HG03103 (cell line): Measurements from ENCODE around the gene RBM23.

Source experiments
- ATAC-seq: cut with Tn5 transposase; IDR thresholded peaks from one replicate; pipeline ENCODE4 v1.9.1; 2021; ENCODE audit warnings: low read depth; ENCODE audit not compliant: unreplicated experiment

Gene RBM23

DNA sequence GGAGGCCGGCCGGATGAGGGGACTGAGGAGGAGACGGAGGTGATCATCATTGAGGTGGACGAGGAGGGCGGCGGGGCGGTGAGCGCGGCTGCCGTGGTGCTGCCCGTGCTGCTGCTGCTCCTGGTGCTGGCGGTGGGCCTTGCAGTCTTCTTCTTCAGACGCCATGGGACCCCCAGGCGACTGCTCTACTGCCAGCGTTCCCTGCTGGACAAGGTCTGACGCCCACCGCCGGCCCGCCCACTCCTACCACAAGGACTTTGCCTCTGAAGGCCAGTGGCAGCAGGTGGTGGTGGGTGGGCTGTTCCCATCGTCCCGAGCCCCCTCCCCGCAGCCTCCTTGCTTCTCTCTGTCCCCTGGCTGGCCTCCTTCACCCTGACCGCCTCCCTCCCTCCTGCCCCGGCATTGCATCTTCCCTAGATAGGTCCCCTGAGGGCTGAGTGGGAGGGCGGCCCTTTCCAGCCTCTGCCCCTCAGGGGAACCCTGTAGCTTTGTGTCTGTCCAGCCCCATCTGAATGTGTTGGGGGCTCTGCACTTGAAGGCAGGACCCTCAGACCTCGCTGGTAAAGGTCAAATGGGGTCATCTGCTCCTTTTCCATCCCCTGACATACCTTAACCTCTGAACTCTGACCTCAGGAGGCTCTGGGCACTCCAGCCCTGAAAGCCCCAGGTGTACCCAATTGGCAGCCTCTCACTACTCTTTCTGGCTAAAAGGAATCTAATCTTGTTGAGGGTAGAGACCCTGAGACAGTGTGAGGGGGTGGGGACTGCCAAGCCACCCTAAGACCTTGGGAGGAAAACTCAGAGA is 72.9 kb downstream of the RBM23 start:
- ATAC-seq = no peak

DNA sequence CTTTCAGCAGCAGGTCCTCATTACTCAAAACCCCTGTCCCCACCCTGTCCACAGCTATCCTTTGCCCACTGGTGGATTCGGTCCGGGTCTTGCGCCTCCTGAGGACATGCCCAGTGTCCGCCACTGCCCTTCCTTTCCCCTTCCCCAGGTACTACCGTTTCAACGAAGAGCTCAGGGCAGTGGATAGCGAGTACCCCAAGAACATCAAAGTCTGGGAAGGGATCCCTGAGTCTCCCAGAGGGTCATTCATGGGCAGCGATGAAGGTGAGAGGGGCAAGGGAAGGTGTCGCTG is 73.9 kb downstream of the RBM23 start:
- no peak for ATAC-seq

DNA sequence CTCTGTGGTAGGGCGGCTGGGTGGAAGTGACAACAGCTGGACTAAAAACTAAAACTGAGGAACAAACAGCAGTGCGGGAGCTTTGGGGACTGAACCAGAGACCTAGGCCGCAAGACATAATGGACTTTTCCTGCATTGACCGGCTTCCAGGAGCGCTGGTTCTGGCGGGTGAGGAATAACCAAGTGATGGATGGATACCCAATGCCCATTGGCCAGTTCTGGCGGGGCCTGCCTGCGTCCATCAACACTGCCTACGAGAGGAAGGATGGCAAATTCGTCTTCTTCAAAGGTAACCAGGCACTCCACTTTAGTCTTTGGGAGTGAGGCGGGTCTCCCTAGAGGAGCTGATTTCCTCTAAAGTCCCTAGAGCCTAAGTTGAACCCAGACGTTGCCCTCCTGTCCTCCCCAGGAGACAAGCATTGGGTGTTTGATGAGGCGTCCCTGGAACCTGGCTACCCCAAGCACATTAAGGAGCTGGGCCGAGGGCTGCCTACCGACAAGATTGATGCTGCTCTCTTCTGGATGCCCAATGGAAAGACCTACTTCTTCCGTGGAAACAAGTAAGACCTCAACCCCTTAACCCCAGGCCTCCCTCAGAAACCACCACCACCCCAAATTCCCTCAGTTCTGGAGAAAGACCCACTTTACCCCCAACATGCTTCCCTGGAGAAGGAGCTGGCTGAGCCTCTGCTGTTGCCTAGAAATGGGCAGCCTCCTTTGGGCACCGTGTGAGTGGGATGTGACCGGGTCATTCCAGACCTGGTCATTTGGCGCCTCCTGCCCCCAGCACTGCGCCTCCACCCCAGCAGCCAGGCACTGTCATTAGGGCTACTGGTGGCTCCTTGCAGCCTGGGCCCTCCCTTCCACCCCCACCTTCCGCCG is 74.5 kb downstream of the RBM23 start:
- ATAC-seq = no peak
